ENCODE measurements around the gene NOLC1. TPM values are rescaled to one million over a fixed set of nuclear protein-coding genes. Genes with fewer than 3 reads are reported as not detected.
A peak's percentile ranks its signal among the peaks of the same experiment; 100 is the strongest.

NOLC1 gene
- total RNA-seq, 4 donors from 2014 or later = 19.0 to 149 (median 34.2) TPM

DNA sequence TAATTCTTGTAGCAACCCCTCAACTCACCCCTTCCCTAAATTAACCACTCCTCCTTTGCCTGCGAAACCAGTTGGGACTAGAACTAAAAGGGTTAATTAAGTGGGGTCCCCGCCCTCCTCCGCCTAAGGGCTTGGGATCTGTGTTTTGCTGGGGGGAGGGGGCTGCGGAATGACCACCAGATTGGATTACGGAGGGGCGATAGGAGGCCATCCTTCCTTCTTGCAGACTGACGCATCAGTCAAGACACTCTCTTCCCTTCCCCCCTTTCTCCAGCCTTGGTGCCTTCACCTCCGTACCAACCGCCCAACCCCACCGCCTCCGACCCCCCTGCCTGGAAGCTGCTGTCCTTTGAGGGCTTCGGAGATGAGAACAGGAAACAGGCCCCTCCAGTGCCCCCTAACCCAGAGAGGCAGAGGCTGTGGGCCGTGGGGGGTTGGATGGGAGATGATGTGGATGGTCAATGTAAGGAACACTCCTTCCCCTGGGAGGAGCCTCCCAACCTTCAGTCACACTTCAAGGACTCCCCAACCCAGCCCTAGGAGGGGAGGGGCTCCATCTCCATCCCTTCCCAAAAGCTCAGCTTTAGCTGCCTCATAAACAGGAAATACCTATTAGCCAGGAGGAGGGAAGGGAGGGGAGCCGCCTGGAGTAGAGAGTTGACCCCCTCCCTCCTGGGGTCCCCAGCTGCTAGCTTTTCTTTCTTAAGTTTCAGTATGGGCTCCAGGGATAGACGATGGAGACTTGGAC lies 31.0 kb upstream of the NOLC1 start:
- peak; percentile 43 to 80 (median 59) for DNase-seq
- Histone ChIP-seq H3K9me3 (no peaks in the 10 kb centered on the region), H3K4me1 (peaks cover 0 to 44% (median 28%) of the 10 kb centered on the region in 4 donors), H3K27ac (peak overlapping the region; percentile 97 to 99 (median 98)), H3K27me3 (no peaks in the 10 kb centered on the region), H3K36me3 (no peaks in the 10 kb centered on the region), H3K4me3 (peak overlapping the region; percentile 61 to 89 (median 72))
- TF ChIP-seq, protein P1, sequence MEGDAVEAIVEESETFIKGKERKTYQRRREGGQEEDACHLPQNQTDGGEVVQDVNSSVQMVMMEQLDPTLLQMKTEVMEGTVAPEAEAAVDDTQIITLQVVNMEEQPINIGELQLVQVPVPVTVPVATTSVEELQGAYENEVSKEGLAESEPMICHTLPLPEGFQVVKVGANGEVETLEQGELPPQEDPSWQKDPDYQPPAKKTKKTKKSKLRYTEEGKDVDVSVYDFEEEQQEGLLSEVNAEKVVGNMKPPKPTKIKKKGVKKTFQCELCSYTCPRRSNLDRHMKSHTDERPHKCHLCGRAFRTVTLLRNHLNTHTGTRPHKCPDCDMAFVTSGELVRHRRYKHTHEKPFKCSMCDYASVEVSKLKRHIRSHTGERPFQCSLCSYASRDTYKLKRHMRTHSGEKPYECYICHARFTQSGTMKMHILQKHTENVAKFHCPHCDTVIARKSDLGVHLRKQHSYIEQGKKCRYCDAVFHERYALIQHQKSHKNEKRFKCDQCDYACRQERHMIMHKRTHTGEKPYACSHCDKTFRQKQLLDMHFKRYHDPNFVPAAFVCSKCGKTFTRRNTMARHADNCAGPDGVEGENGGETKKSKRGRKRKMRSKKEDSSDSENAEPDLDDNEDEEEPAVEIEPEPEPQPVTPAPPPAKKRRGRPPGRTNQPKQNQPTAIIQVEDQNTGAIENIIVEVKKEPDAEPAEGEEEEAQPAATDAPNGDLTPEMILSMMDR (IDR thresholded peaks at IDR 0.05) = no peak
- TF ChIP-seq POLR2A (IDR thresholded peaks at IDR 0.05) = peak in 1 of 2 donors; percentile 31

DNA sequence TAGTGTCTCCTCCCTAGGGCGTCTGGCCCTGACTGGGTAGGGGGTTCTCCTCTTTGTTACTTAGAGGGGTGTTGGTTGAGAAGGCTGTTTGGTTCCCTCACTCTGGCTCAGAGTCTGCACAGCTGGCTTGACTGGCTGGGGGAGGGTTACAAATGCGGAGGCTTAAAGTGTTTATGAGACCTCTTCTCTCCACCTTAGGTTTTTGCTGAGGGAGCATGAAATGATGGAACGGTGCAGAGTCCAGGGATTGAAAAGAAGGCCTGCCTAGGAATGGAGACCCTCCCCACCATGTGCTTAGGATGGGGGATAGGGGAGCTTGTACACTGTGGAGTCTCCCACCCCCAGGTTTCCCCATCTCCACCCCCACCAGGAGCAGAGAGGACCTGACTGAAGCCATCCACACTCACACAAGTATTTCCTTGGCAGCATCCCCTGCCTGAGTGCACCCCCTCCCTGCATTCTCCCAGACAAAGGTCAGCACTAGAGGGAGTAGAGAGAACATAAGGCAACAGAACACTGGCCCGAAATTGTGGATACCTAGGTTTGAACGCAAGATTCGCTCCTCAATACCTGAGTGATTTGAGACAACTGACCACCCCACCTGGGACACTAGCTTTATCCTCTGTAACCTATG lies 30.3 kb upstream of the NOLC1 start:
- H3K4me3 ChIP-seq = peak overlapping the region in 2 of 4 donors; percentile 61 to 89
- no peaks in the 10 kb centered on the region for H3K36me3 ChIP-seq
- no peaks in the 10 kb centered on the region for H3K9me3 ChIP-seq
- H3K27ac ChIP-seq = peak overlapping the region; percentile 97 to 99 (median 98)
- TF ChIP-seq, protein P1 (IDR thresholded peaks at IDR 0.05) = no peak
- no peak for TF ChIP-seq POLR2A (IDR thresholded peaks at IDR 0.05)
- H3K27me3 ChIP-seq = no peaks in the 10 kb centered on the region
- H3K4me1 ChIP-seq = peaks cover 0 to 37% (median 26%) of the 10 kb centered on the region in 4 donors
- no peak for DNase-seq

DNA sequence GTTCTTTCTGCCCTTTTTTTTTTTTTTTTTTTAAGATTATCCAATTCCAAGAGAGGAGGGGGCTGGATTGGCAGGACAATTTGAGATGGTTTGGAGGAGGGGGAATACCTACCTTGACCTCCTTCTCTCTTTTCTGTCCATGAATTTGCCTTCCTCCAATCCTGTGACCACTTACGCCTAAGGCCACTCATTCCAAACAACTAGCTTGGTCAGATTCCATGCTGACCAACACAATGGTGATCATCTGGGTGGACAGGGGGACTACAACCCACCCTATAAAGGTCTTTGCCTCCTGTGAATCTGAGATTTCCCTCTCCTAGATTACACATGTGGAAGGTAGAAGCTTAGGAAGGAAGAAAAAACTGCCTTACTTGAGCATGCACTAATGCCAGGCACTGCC lies 29.7 kb upstream of the NOLC1 start:
- no peak for TF ChIP-seq POLR2A (IDR thresholded peaks at IDR 0.05)
- TF ChIP-seq, protein P1 (IDR thresholded peaks at IDR 0.05) = no peak
- no peak overlapping the region for H3K4me3 ChIP-seq
- H3K4me1 ChIP-seq = peaks cover 0 to 31% (median 20%) of the 10 kb centered on the region in 4 donors
- peak overlapping the region; percentile 97 to 99 (median 98) for H3K27ac ChIP-seq
- no peak for DNase-seq
- H3K9me3 ChIP-seq = no peaks in the 10 kb centered on the region
- H3K36me3 ChIP-seq = no peaks in the 10 kb centered on the region
- H3K27me3 ChIP-seq = no peaks in the 10 kb centered on the region

DNA sequence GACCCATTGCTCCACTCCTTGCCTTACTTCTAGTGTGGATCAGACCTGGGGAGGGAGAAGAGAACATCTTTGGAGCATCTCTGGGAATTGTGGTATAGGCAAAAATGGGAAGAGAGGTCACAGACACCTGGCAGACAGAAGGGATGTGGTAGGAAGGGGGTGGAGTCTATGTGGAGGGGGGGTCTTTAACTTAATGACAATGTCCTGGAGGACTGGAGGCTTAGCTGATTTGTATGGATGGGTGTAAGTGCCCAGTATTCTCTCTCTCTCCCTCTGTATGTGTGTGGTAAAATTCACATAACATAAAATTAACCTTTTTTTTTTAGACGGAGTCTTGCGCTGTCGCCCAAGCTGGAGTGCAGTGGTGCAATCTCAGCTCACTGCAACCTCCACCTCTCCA lies 29.0 kb upstream of the NOLC1 start:
- Histone ChIP-seq H3K36me3 (no peaks in the 10 kb centered on the region), H3K4me3 (no peak overlapping the region), H3K9me3 (no peaks in the 10 kb centered on the region), H3K4me1 (peaks cover 0 to 24% (median 14%) of the 10 kb centered on the region in 4 donors), H3K27ac (peak overlapping the region in 1 of 4 donors; percentile 98), H3K27me3 (no peaks in the 10 kb centered on the region)
- DNase-seq = no peak
- TF ChIP-seq, protein P1 (IDR thresholded peaks at IDR 0.05) = no peak
- TF ChIP-seq POLR2A (IDR thresholded peaks at IDR 0.05) = no peak

DNA sequence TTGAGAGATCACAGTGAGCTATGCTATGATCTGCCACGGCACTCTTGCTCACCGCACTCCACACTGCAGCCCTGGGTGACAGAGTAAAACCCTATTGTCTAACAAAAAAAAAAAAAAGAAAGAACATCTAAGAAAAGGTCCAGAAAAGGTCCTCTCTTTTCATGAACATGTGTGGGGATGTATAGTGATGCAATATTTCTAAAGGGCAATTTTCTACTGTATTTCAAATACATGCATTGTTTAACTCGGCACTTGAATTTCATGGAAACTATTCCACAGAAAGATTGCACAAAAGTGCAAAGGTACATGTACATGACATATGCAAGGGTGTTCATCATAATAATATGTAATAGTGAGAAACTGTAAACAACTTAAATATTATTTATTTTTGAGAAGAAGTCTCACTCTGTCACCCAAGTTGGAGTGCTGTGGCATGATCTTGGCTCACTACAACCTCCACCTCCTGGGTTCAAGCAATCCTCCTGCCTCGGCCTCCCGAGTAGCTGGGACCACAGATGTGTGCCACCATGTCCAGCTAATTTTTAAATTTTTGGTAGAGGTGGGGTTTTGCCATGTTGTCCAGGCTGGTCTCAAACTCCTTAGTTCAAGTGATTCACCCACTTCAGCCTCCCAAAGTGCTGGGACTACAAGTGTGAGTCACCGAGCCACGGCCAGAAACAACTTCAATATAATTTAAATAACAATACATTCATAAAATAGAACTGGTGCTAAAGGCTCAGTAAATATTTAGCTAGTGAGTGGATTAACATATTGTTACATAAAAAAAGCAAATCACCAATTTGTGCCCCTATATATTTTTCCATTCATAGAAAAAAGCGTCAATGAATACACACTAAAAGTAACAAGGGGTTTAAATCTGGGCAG lies 20.7 kb upstream of the NOLC1 start:
- Histone ChIP-seq H3K36me3 (no peaks in the 10 kb centered on the region), H3K4me3 (no peak overlapping the region), H3K9me3 (no peaks in the 10 kb centered on the region), H3K27me3 (no peaks in the 10 kb centered on the region), H3K27ac (no peak overlapping the region), H3K4me1 (peaks cover 0 to 27% (median 7%) of the 10 kb centered on the region in 4 donors)
- no peak for TF ChIP-seq POLR2A (IDR thresholded peaks at IDR 0.05)
- TF ChIP-seq, protein P1 (IDR thresholded peaks at IDR 0.05) = no peak
- no peak for DNase-seq

All from Peyer's patch (tissue), 4 donors.